Activated CD8-positive, alpha-beta memory T cell treated with anti-CD3 and anti-CD28 coated beads for 4 hours (primary cell): ENCODE results near the gene DDR2.

Source experiments
- DNase-seq, 2 donors: peaks; one replicate each; pipeline ENCODE4 v3.0.0-alpha.2; 2020; ENCODE audit warnings: low read depth in 2 of 2

Gene DDR2

GRCh38 chr1:162629651-162630050 is 2.6 kb upstream of the DDR2 start:
- no peak for DNase-seq

DNA sequence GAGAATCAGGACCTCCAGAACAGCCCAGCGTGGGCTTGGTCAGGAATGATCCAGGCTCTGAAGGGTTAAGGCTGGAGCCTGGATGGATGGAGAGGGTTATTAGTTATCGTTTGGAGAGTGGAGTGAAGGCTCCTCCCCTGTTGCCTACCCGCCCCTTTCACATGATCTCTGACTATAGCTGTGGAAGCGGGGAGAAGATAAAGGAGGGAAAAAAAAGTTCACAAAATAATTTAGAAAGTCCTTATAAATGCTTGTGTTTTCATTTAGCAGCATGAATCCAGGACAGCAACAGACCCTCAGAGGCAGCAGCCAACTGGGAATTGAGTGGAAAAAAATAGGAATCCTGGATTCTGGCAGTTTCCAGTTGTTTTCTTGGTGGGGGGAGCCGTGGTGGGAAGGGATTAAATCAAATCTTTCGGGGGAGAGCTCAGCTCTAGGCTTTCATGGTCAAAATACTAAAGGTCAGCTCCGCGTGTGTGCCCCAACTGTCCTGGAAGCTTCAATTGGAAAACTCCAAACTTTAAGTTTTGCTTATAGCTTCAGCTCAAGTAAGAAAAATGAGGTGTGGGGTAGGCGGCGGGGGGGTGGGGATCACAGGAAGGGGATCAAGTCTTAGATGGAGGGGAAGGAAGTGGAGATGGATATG is 595 bp upstream of the DDR2 start:
- DNase-seq, result no peak

DNA sequence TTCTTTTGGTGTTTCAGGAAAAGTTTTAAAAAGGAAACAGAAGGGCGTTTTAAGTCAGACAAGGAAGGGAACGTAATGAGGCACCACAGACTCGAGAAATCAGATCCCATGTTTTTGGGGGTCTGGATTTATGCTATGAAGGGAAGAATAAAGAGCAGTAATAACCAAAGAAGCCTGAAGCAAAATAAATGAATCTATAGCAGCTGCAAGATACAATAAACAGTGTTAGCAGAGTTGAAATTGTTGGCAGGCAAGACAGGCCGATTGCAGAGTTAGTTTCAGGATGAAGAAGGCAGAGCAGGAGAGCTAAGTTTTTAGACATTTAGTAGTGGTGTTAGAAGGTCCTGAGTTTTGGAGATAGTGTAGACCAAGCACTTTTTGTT is 425 bp downstream of the DDR2 start:
- no peak for DNase-seq

- DNase-seq, result no peak
These were observed 958 bp downstream of the DDR2 start for GRCh38 chr1:162633081-162633762.

GRCh38 chr1:162635418-162635817 is 3.2 kb downstream of the DDR2 start:
- DNase-seq, result no peak

- DNase-seq, result no peak
These were observed 7.5 kb downstream of the DDR2 start for GRCh38 chr1:162639718-162640117.

- DNase-seq, result no peak
These were observed 8.8 kb downstream of the DDR2 start for GRCh38 chr1:162641114-162641513.

GRCh38 chr1:162644986-162645314 is 12.7 kb downstream of the DDR2 start:
- no peak for DNase-seq

- DNase-seq, result no peak
These were observed 13.4 kb downstream of the DDR2 start for GRCh38 chr1:162645666-162646065.

GRCh38 chr1:162649583-162649982 is 17.3 kb downstream of the DDR2 start:
- no peak for DNase-seq

DNA sequence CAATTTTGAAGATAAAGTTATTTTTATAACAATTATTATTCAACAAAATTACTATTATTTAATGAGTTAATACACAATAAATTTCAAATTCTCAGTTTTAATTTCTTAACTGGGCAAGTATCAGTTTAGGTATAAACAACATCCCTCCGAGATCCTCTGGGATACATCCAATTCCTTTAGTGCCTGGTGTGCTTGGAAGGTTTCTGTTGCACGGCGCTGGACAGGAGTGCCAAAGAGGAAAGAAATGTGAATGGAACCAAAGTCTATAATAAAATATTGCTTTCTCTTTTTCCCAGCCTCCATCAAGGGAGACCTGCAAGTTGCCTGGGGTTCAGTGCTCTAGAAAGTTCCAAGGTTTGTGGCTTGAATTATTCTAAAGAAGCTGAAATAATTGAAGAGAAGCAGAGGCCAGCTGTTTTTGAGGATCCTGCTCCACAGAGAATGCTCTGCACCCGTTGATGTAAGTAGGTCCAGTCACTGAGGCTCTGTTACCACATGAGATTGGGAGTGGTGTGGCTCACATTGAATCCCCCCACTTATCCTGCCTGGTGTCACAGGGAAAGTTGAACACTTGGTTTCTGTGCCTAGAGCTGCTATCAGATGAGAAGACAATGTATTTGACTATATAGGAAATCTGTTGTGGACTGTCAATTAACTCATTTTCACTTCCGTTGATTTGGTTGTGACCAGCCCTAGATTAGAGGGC is 22.8 kb downstream of the DDR2 start:
- DNase-seq, result no peak

DNA sequence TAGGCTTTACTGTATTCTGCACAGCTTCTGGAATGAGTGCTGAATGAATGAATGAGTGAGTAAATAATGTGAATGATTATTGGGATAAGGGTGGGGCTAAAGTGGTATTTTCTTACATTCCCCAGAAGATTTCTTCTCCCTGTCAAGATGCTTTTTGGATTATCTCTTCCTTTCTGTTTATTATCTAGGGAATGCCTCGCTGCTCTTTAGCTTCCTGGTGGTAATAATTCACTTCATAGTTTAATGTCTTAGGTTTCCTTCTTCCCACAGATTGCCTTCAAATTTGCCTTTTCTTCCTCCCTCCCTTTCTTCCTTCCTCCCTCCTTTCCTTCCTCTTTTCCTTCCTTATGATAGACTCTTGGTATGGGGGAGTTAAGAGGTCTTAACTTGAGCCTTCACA is 24.0 kb downstream of the DDR2 start:
- no peak for DNase-seq

DNA sequence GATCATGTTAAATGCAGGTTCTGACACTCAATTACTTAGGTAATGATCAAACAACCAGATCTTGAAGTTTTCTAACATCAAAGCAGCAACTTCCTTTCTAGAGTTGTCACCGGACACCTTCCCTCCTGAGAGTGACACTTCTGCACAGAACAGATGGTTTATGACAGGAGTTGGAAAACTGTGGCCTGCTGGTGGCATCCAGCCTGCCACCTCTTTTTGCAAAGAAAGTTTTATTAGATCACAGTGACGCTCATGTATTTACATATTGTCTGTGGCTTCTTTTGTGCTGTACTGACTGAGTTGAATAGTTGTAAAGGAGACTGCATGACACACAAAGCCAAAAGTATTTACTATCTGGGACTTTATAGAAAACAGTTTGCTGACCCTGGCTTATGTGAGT is 28.3 kb downstream of the DDR2 start:
- no peak for DNase-seq

GRCh38 chr1:162661336-162661735 is 29.1 kb downstream of the DDR2 start:
- no peak for DNase-seq

DNA sequence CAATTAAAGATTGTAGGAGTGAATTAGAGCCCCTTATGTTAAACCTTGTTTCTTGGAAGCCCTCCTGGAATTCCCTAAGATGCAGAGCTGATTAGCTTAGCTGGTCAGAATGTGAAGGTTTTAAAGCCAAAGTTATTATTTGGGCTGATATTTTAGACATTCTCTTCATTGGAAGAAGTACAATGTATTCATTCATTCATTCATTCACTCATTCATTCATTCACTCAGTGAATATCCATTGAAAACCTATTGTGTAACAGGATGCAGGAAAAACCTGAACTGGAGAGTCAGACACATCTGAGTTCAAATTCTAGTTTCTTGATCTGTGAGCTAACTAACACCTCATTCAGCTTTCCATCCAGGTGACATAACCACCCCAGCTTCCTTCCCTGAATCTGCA is 29.7 kb downstream of the DDR2 start:
- no peak for DNase-seq

DNA sequence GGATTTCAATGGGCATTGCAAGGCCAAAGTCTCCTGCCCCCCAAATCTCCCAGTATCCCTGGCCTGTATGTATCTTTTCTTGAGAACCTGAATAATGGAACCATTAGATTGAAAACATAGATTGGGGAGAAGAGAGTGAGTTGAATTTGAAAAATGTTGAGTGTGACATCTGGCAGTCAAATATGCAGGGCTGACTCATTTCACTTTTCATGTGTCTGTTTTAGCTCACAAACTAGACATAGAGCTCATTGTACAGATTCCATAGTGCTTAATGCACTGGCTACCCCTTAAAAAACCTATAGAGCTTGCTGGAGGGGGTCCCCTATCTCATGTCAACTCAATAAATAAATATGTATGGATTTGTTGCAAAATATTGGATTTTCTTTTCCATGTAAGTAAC is 30.8 kb downstream of the DDR2 start:
- no peak for DNase-seq

DNA sequence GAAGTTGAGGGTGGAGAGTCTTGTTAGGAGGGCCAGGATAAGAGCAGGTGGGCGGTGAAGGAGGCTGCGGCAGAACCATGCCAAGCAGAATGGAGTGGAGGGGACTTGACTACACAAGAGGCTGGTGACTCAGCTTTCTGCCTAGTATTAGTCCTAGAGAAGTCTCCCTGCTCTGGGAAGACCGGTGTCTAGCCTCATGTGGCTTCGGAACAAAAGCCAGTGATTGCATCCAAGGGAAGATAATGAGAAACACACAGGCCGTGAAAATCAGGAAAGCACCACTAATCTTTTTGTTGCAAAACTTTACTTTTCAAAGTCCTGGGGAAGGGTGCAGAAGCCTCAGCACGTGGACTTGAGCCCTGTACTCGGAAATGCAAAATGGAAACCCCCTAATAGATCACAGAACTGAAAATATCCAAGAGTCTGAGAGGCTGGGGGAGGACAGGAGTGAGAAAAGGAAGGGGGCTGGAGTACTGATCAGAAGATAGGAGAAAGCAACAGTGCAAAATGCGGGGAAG is 31.4 kb downstream of the DDR2 start:
- no peak for DNase-seq

- no peak for DNase-seq
These were observed 33.9 kb downstream of the DDR2 start for GRCh38 chr1:162666006-162666645.

- no peak for DNase-seq
These were observed 35.3 kb downstream of the DDR2 start for GRCh38 chr1:162667381-162668080.

GRCh38 chr1:162670928-162671663 is 38.8 kb downstream of the DDR2 start:
- no peak for DNase-seq

GRCh38 chr1:162671664-162672410 is 39.6 kb downstream of the DDR2 start:
- DNase-seq, result no peak
